ENCODE data around the gene GPSM1. TPM values are rescaled to one million over a fixed set of nuclear protein-coding genes. Genes with fewer than 3 reads are reported as not detected.
A peak's percentile ranks its signal among the peaks of the same experiment; 100 is the strongest.

The GPSM1 gene
- total and polyA plus RNA-seq, 2 experiments from 2014 or later = 25.5 to 30.0 TPM

GRCh38 chr9:136358888-136359287 lies 31.5 kb downstream of the GPSM1 start:
- Histone ChIP-seq H4K20me1 (ENCODE audit: insufficient read depth, poor library complexity, severe bottlenecking) (no peaks in the 10 kb centered on the region), H2AFZ (no peak overlapping the region), H3K27me3 (no peaks in the 10 kb centered on the region), H3K4me1 (ENCODE audit: insufficient read depth) (peaks cover 15% of the 10 kb centered on the region), H3K9me2 (replicated peaks; ENCODE audit: insufficient read depth) (no peaks in the 10 kb centered on the region), H3K79me2 (no peaks in the 10 kb centered on the region), H3K9me3 (ENCODE audit: low read depth) (no peaks in the 10 kb centered on the region), H3K4me2 (no peak overlapping the region), H3K4me3 (no peak overlapping the region), H3K27ac (no peak overlapping the region), H3K36me3 (replicated peaks; ENCODE audit: insufficient read depth, low read depth) (no peaks in the 10 kb centered on the region)
- TF ChIP-seq, protein P1, sequence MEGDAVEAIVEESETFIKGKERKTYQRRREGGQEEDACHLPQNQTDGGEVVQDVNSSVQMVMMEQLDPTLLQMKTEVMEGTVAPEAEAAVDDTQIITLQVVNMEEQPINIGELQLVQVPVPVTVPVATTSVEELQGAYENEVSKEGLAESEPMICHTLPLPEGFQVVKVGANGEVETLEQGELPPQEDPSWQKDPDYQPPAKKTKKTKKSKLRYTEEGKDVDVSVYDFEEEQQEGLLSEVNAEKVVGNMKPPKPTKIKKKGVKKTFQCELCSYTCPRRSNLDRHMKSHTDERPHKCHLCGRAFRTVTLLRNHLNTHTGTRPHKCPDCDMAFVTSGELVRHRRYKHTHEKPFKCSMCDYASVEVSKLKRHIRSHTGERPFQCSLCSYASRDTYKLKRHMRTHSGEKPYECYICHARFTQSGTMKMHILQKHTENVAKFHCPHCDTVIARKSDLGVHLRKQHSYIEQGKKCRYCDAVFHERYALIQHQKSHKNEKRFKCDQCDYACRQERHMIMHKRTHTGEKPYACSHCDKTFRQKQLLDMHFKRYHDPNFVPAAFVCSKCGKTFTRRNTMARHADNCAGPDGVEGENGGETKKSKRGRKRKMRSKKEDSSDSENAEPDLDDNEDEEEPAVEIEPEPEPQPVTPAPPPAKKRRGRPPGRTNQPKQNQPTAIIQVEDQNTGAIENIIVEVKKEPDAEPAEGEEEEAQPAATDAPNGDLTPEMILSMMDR (IDR thresholded peaks at IDR 0.05; ENCODE audit: poor library complexity) = no peak
- no peak for TF ChIP-seq EZH2 (IDR thresholded peaks at IDR 0.05; ENCODE audit: borderline replicate concordance)
- TF ChIP-seq EZH2phosphoT487 (IDR thresholded peaks at IDR 0.05; ENCODE audit: low read depth, severe bottlenecking, unreplicated experiment) = no peak
- DNase-seq (ENCODE audit: low spot score) = no peak
- 88% methylated on average over 2 of the region's 2 CpGs for WGBS (ENCODE audit: low lambda C conversion rate, missing lambda C conversion rate)

GRCh38 chr9:136359774-136360718 lies 32.7 kb downstream of the GPSM1 start:
- H3K9me2 ChIP-seq (replicated peaks; ENCODE audit: insufficient read depth) = no peaks in the 10 kb centered on the region
- H3K27ac ChIP-seq = no peak overlapping the region
- no peaks in the 10 kb centered on the region for H4K20me1 ChIP-seq (ENCODE audit: insufficient read depth, poor library complexity, severe bottlenecking)
- TF ChIP-seq, protein P1 (IDR thresholded peaks at IDR 0.05; ENCODE audit: poor library complexity) = no peak
- TF ChIP-seq EZH2 (IDR thresholded peaks at IDR 0.05; ENCODE audit: borderline replicate concordance) = no peak
- no peak for TF ChIP-seq EZH2phosphoT487 (IDR thresholded peaks at IDR 0.05; ENCODE audit: low read depth, severe bottlenecking, unreplicated experiment)
- WGBS (ENCODE audit: low lambda C conversion rate, missing lambda C conversion rate) = 95% methylated on average over 28 of the region's 38 CpGs
- no peak overlapping the region for H2AFZ ChIP-seq
- no peaks in the 10 kb centered on the region for H3K79me2 ChIP-seq
- no peaks in the 10 kb centered on the region for H3K27me3 ChIP-seq
- no peaks in the 10 kb centered on the region for H3K36me3 ChIP-seq (replicated peaks; ENCODE audit: insufficient read depth, low read depth)
- H3K4me2 ChIP-seq = no peak overlapping the region
- no peaks in the 10 kb centered on the region for H3K9me3 ChIP-seq (ENCODE audit: low read depth)
- H3K4me3 ChIP-seq = no peak overlapping the region
- H3K4me1 ChIP-seq (ENCODE audit: insufficient read depth) = peaks cover 6% of the 10 kb centered on the region
- no peak for DNase-seq (ENCODE audit: low spot score)

GRCh38 chr9:136361047-136361753 lies 33.9 kb downstream of the GPSM1 start:
- TF ChIP-seq EZH2 (IDR thresholded peaks at IDR 0.05; ENCODE audit: borderline replicate concordance) = no peak
- TF ChIP-seq EZH2phosphoT487 (IDR thresholded peaks at IDR 0.05; ENCODE audit: low read depth, severe bottlenecking, unreplicated experiment) = no peak
- TF ChIP-seq, protein P1 (IDR thresholded peaks at IDR 0.05; ENCODE audit: poor library complexity) = no peak
- H3K4me1 ChIP-seq (ENCODE audit: insufficient read depth) = peaks cover 6% of the 10 kb centered on the region
- H3K27me3 ChIP-seq = no peaks in the 10 kb centered on the region
- no peak overlapping the region for H2AFZ ChIP-seq
- 60% methylated on average over 42 of the region's 43 CpGs for WGBS (ENCODE audit: low lambda C conversion rate, missing lambda C conversion rate)
- no peak for DNase-seq (ENCODE audit: low spot score)
- no peaks in the 10 kb centered on the region for H3K79me2 ChIP-seq
- no peaks in the 10 kb centered on the region for H3K9me2 ChIP-seq (replicated peaks; ENCODE audit: insufficient read depth)
- no peaks in the 10 kb centered on the region for H4K20me1 ChIP-seq (ENCODE audit: insufficient read depth, poor library complexity, severe bottlenecking)
- peak overlapping the region; percentile 55 for H3K27ac ChIP-seq
- no peaks in the 10 kb centered on the region for H3K36me3 ChIP-seq (replicated peaks; ENCODE audit: insufficient read depth, low read depth)
- no peak overlapping the region for H3K4me3 ChIP-seq
- peak overlapping the region; percentile 8 for H3K4me2 ChIP-seq
- H3K9me3 ChIP-seq (ENCODE audit: low read depth) = no peaks in the 10 kb centered on the region
